ENCODE data around the gene GNG3. TPM values are rescaled to one million over a fixed set of nuclear protein-coding genes. Genes with fewer than 3 reads are reported as not detected.
"Not testable (repeated sequence)": the region's sequence is repeated elsewhere in the genome, so short reads cannot be mapped to it uniquely, and the experiment has no call there.

Gene GNG3
- total and polyA plus RNA-seq, 2 experiments from 2014 or later = 3.0 TPM; not detected in 1

- Histone ChIP-seq H3K27ac (peak overlapping the region; percentile 82), H3K36me3 (peaks cover 14% of the 10 kb centered on the region), H3K4me3 (no peak overlapping the region), H3K27me3 (no peaks in the 10 kb centered on the region), H3K9me3 (ENCODE audit: low read depth) (no peaks in the 10 kb centered on the region), H3K4me1 (ENCODE audit: low read depth) (peaks cover 20% of the 10 kb centered on the region)
- peak; percentile 68 for TF ChIP-seq CTCF (IDR thresholded peaks at IDR 0.05; ENCODE audit: low read depth, low read length)
- peak; percentile 71 to 90 for DNase-seq (ENCODE audit: low read depth in 1 of 2, low spot score in 1 of 2)
These were observed 26.6 kb upstream of the GNG3 start for GRCh38 chr11:62680825-62681240.

GRCh38 chr11:62682518-62682917 is 25.0 kb upstream of the GNG3 start:
- H3K4me1 ChIP-seq (ENCODE audit: low read depth) = peaks cover 12% of the 10 kb centered on the region
- no peak for TF ChIP-seq CTCF (IDR thresholded peaks at IDR 0.05; ENCODE audit: low read depth, low read length)
- no peak overlapping the region for H3K27ac ChIP-seq
- H3K27me3 ChIP-seq = no peaks in the 10 kb centered on the region
- H3K36me3 ChIP-seq = peaks cover 5% of the 10 kb centered on the region
- H3K9me3 ChIP-seq (ENCODE audit: low read depth) = no peaks in the 10 kb centered on the region
- DNase-seq (ENCODE audit: low read depth in 1 of 2, low spot score in 1 of 2) = no peak
- H3K4me3 ChIP-seq = no peak overlapping the region

- peaks cover 22% of the 10 kb centered on the region for H3K4me1 ChIP-seq (ENCODE audit: low read depth)
- no peaks in the 10 kb centered on the region for H3K27me3 ChIP-seq
- no peak for TF ChIP-seq CTCF (IDR thresholded peaks at IDR 0.05; ENCODE audit: low read depth, low read length)
- H3K4me3 ChIP-seq = no peak overlapping the region
- H3K36me3 ChIP-seq = peaks cover 8% of the 10 kb centered on the region
- no peak for DNase-seq (ENCODE audit: low read depth in 1 of 2, low spot score in 1 of 2)
- H3K27ac ChIP-seq = peak overlapping the region; percentile 85
- H3K9me3 ChIP-seq (ENCODE audit: low read depth) = no peaks in the 10 kb centered on the region
These were observed 19.7 kb upstream of the GNG3 start for GRCh38 chr11:62687508-62688396.

GRCh38 chr11:62688491-62688890 is 19.0 kb upstream of the GNG3 start:
- Histone ChIP-seq H3K27me3 (no peaks in the 10 kb centered on the region), H3K36me3 (peaks cover 16% of the 10 kb centered on the region), H3K27ac (peak overlapping the region; percentile 85), H3K4me1 (ENCODE audit: low read depth) (peaks cover 22% of the 10 kb centered on the region), H3K4me3 (no peak overlapping the region), H3K9me3 (ENCODE audit: low read depth) (no peaks in the 10 kb centered on the region)
- TF ChIP-seq CTCF (IDR thresholded peaks at IDR 0.05; ENCODE audit: low read depth, low read length) = no peak
- DNase-seq (ENCODE audit: low read depth in 1 of 2, low spot score in 1 of 2) = no peak

GRCh38 chr11:62689421-62690183 is 17.9 kb upstream of the GNG3 start, which contains the start of gene LRRN4CL:
Gene LRRN4CL, minus strand, starts transcription at chr11:62689530. Its CDS starts 1,022 bp downstream, at chr11:62688508.
- DNase-seq (ENCODE audit: low read depth in 1 of 2, low spot score in 1 of 2) = peak; percentile 50 to 89
- Histone ChIP-seq H3K27me3 (no peaks in the 10 kb centered on the region), H3K36me3 (peaks cover 17% of the 10 kb centered on the region), H3K4me3 (no peak within 1 kb of the TSS), H3K4me1 (ENCODE audit: low read depth) (peaks cover 22% of the 10 kb centered on the region), H3K9me3 (ENCODE audit: low read depth) (no peaks in the 10 kb centered on the region), H3K27ac (peak within 1 kb of the TSS; percentile 85)
- TF ChIP-seq CTCF (IDR thresholded peaks at IDR 0.05; ENCODE audit: low read depth, low read length) = no peak

- H3K27ac ChIP-seq; DNase-seq (ENCODE audit: low read depth in 1 of 2, low spot score in 1 of 2); H3K9me3 ChIP-seq (ENCODE audit: low read depth); H3K4me3 ChIP-seq; H3K27me3 ChIP-seq: not testable (repeated sequence)
- Histone ChIP-seq H3K36me3 (peaks cover 17% of the 10 kb centered on the region), H3K4me1 (ENCODE audit: low read depth) (peaks cover 16% of the 10 kb centered on the region)
These were observed 13.9 kb upstream of the GNG3 start for GRCh38 chr11:62693624-62694023.

Data from cardiac muscle cell (in vitro differentiated cells and primary cell).